Neural cell (in vitro differentiated cells): ENCODE measurements around the gene CATSPERE. TPM values are rescaled to one million over a fixed set of nuclear protein-coding genes. Genes with fewer than 3 reads are reported as not detected.
"Not testable (repeated sequence)": the region's sequence is repeated elsewhere in the genome, so short reads cannot be mapped to it uniquely, and the experiment has no call there.

ENCODE experiments used
- H2AFZ ChIP-seq: fragments of 200-600, 300-800 bp; sonication (generic), shearing (Covaris generic); 2 replicates; pipeline ENCODE4 v1.6.0; 2014; ENCODE audit warnings: low read depth, mild to moderate bottlenecking, antibody characterized with exemption, low read length, moderate library complexity
- H3F3A ChIP-seq: fragments of 200-600 bp; shearing (Covaris generic); 2 replicates; pipeline ENCODE4 v1.6.1; 2016; ENCODE audit warnings: mild to moderate bottlenecking, moderate library complexity, mixed read lengths, antibody characterized with exemption, low read length; ENCODE audit not compliant: insufficient read depth, poor library complexity, severe bottlenecking
- H3K27ac ChIP-seq: fragments of 200-600, 300-800 bp; sonication (generic), shearing (Covaris generic); 2 replicates; pipeline ENCODE4 v1.5.1; 2014; ENCODE audit warnings: mild to moderate bottlenecking, low read length, moderate library complexity
- H3K27me3 ChIP-seq: fragments of 300-800, 200-600 bp; sonication (generic), shearing (Covaris generic); 2 replicates; pipeline ENCODE4 v1.6.0; 2014; ENCODE audit warnings: mild to moderate bottlenecking, low read depth, low read length, moderate library complexity; ENCODE audit not compliant: insufficient read depth
- H3K36me3 ChIP-seq: fragments of 300-800, 200-600 bp; sonication (generic), shearing (Covaris generic); 2 replicates; pipeline ENCODE4 v1.5.1; 2014; ENCODE audit warnings: mild to moderate bottlenecking, antibody characterized with exemption, low read length, moderate library complexity; ENCODE audit not compliant: insufficient read depth
- H3K4me2 ChIP-seq: fragments of 300-800, 200-600 bp; sonication (generic), shearing (Covaris generic); 2 replicates; pipeline ENCODE4 v1.6.0; 2014; ENCODE audit warnings: mild to moderate bottlenecking, low read length
- H3K4me3 ChIP-seq: fragments of 300-800, 200-600 bp; sonication (generic), shearing (Covaris generic); 2 replicates; pipeline ENCODE4 v1.5.1; 2014; ENCODE audit warnings: mild to moderate bottlenecking, low read length, moderate library complexity
- H3K79me2 ChIP-seq: fragments of 200-600 bp; shearing (Covaris generic); replicated peaks from 2 replicates; pipeline ENCODE4 v1.6.0; 2014; ENCODE audit warnings: mild to moderate bottlenecking, low read length, moderate library complexity; ENCODE audit not compliant: insufficient read depth
- H3K9ac ChIP-seq: fragments of 300-800, 200-600 bp; sonication (generic), shearing (Covaris generic); 2 replicates; pipeline ENCODE4 v1.6.1; 2016; ENCODE audit warnings: mild to moderate bottlenecking, low read length, mixed read lengths
- H3K9me2 ChIP-seq: fragments of 200-600 bp; shearing (Covaris generic); 2 replicates; pipeline ENCODE4 v1.6.1; 2016; ENCODE audit warnings: mild to moderate bottlenecking, low read length, mixed read lengths; ENCODE audit not compliant: insufficient read depth
- H3K9me3 ChIP-seq: fragments of 200-600, 300-800 bp; sonication (generic), shearing (Covaris generic); 2 replicates; pipeline ENCODE4 v1.6.1; 2016; ENCODE audit warnings: mild to moderate bottlenecking, mixed run types, low read length, moderate library complexity, mixed read lengths
- H4K20me1 ChIP-seq: fragments of 200-600 bp; shearing (Covaris generic); 2 replicates; pipeline ENCODE4 v1.6.1; 2016; ENCODE audit warnings: mild to moderate bottlenecking, mixed run types; ENCODE audit not compliant: insufficient read depth
- EP300 ChIP-seq: fragments of 450-650 bp; conservative IDR thresholded peaks from 2 replicates; pipeline ENCODE4 v1.6.1; 2014; ENCODE audit warnings: antibody characterized with exemption, mild to moderate bottlenecking, moderate library complexity; ENCODE audit not compliant: poor library complexity, severe bottlenecking
- EZH2 ChIP-seq: fragments of 200-600, 300-800 bp; shearing (Covaris generic), sonication (generic); IDR thresholded peaks from 2 replicates; pipeline ENCODE4 v1.6.1; 2014; ENCODE audit warnings: antibody characterized with exemption, low read length, borderline replicate concordance, mild to moderate bottlenecking; ENCODE audit not compliant: insufficient read depth, poor library complexity, severe bottlenecking
- POLR2AphosphoS5 ChIP-seq: IDR thresholded peaks from 2 replicates; pipeline ENCODE4 v1.6.1; 2012
- RAD21 ChIP-seq: fragments of 450-650 bp; conservative IDR thresholded peaks from 2 replicates; pipeline ENCODE4 v1.6.1; 2014; ENCODE audit warnings: antibody characterized with exemption, mild to moderate bottlenecking, moderate library complexity
- SMC3 ChIP-seq: fragments of 450-650 bp; conservative IDR thresholded peaks from 2 replicates; pipeline ENCODE4 v1.6.1; 2014; ENCODE audit warnings: antibody characterized with exemption, mild to moderate bottlenecking, moderate library complexity; ENCODE audit not compliant: poor library complexity
- TAF1 ChIP-seq: IDR thresholded peaks from 2 replicates; pipeline ENCODE4 v1.6.1; 2012; ENCODE audit warnings: low read depth
- polyA plus RNA-seq: library from polyadenylated mRNA; depleted of rRNA; stranded (reverse); fragments of >200 nt; gene quantifications from 2 replicates; pipeline ENCODE4 v1.2.3, GENCODE V29; 2014
- TF ChIP-seq, protein P1 (sequence below): fragments of 450-650 bp; IDR thresholded peaks from 2 replicates; pipeline ENCODE4 v1.5.1; 2014; ENCODE audit warnings: antibody characterized with exemption, mild to moderate bottlenecking, moderate library complexity; ENCODE audit not compliant: poor library complexity, severe bottlenecking
- TF ChIP-seq, protein P2 (sequence below): IDR thresholded peaks from 2 replicates; pipeline ENCODE4 v1.6.1; 2012; ENCODE audit warnings: borderline replicate concordance

CATSPERE gene
- polyA plus RNA-seq, 1 donor from 2014 or later = 5.6 TPM

DNA sequence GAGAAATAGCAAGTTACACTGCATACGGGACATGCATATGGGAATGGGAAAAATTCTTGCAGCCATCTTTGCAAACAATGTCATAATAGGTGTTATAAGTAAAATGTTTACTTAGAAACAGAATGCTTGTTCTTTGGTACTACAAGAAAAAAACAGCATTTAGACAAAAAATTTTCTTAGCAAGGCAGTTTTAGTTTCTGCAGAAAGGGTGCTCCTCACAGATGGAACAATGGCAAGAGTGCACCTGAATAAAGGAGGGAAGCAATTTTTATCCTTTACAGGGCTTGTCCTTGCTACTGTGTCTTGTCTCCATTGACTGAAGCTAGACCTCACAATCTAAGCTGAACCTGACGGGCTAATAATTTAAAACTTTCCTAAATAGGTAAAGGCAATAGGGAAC is 112.7 kb downstream of the CATSPERE start:
- Histone ChIP-seq H3K27me3 (no peaks in the 10 kb centered on the region), H3K4me3 (no peak overlapping the region), H3K79me2 (no peaks in the 10 kb centered on the region), H3K9me2 (no peaks in the 10 kb centered on the region), H2AFZ (no peak overlapping the region), H3K27ac (no peak overlapping the region), H3K4me2 (no peak overlapping the region), H4K20me1 (no peaks in the 10 kb centered on the region), H3K9me3 (no peaks in the 10 kb centered on the region), H3F3A (no peaks in the 10 kb centered on the region), H3K36me3 (no peaks in the 10 kb centered on the region), H3K9ac (no peak overlapping the region)
- no peak for TF ChIP-seq POLR2AphosphoS5
- TF ChIP-seq, protein P1, sequence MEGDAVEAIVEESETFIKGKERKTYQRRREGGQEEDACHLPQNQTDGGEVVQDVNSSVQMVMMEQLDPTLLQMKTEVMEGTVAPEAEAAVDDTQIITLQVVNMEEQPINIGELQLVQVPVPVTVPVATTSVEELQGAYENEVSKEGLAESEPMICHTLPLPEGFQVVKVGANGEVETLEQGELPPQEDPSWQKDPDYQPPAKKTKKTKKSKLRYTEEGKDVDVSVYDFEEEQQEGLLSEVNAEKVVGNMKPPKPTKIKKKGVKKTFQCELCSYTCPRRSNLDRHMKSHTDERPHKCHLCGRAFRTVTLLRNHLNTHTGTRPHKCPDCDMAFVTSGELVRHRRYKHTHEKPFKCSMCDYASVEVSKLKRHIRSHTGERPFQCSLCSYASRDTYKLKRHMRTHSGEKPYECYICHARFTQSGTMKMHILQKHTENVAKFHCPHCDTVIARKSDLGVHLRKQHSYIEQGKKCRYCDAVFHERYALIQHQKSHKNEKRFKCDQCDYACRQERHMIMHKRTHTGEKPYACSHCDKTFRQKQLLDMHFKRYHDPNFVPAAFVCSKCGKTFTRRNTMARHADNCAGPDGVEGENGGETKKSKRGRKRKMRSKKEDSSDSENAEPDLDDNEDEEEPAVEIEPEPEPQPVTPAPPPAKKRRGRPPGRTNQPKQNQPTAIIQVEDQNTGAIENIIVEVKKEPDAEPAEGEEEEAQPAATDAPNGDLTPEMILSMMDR = no peak
- no peak for TF ChIP-seq EP300
- TF ChIP-seq, protein P2, sequence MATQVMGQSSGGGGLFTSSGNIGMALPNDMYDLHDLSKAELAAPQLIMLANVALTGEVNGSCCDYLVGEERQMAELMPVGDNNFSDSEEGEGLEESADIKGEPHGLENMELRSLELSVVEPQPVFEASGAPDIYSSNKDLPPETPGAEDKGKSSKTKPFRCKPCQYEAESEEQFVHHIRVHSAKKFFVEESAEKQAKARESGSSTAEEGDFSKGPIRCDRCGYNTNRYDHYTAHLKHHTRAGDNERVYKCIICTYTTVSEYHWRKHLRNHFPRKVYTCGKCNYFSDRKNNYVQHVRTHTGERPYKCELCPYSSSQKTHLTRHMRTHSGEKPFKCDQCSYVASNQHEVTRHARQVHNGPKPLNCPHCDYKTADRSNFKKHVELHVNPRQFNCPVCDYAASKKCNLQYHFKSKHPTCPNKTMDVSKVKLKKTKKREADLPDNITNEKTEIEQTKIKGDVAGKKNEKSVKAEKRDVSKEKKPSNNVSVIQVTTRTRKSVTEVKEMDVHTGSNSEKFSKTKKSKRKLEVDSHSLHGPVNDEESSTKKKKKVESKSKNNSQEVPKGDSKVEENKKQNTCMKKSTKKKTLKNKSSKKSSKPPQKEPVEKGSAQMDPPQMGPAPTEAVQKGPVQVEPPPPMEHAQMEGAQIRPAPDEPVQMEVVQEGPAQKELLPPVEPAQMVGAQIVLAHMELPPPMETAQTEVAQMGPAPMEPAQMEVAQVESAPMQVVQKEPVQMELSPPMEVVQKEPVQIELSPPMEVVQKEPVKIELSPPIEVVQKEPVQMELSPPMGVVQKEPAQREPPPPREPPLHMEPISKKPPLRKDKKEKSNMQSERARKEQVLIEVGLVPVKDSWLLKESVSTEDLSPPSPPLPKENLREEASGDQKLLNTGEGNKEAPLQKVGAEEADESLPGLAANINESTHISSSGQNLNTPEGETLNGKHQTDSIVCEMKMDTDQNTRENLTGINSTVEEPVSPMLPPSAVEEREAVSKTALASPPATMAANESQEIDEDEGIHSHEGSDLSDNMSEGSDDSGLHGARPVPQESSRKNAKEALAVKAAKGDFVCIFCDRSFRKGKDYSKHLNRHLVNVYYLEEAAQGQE = no peak
- no peak for TF ChIP-seq SMC3
- TF ChIP-seq TAF1 = no peak

GRCh38 chr1:244576259-244576892 is 115.3 kb downstream of the CATSPERE start:
- H3K9ac ChIP-seq = no peak overlapping the region
- no peaks in the 10 kb centered on the region for H3K9me3 ChIP-seq
- H3K9me2 ChIP-seq = no peaks in the 10 kb centered on the region
- no peak overlapping the region for H2AFZ ChIP-seq
- no peaks in the 10 kb centered on the region for H3K27me3 ChIP-seq
- H3F3A ChIP-seq = no peaks in the 10 kb centered on the region
- no peaks in the 10 kb centered on the region for H3K79me2 ChIP-seq
- H3K4me3 ChIP-seq = no peak overlapping the region
- TF ChIP-seq TAF1 = no peak
- TF ChIP-seq RAD21 = no peak
- no peak for TF ChIP-seq EZH2
- no peak overlapping the region for H3K4me2 ChIP-seq
- no peaks in the 10 kb centered on the region for H4K20me1 ChIP-seq
- no peaks in the 10 kb centered on the region for H3K36me3 ChIP-seq
- no peak overlapping the region for H3K27ac ChIP-seq

DNA sequence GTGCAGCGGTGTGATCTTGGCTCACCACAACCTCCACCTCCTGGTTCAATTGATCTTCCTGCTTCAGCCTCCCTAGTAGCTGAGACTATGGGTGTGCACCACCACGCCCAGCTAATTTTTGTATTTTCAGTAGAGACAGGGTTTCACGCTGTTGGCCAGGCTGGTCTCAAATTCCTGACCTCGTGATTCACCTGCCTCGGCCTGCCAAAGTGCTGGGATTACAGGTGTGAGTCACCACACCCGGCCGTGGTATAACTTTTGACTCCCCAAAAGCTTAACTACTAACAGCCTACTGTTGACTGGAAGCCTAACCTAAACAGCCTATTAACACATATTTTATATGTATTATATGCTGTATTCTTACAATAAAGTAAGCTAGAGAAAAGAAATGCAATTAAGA is 117.1 kb downstream of the CATSPERE start:
- H3K27me3 ChIP-seq, H3K4me2 ChIP-seq, H3K4me3 ChIP-seq, H4K20me1 ChIP-seq, H3K9me2 ChIP-seq, H3K9ac ChIP-seq, H3F3A ChIP-seq, H3K36me3 ChIP-seq, H3K9me3 ChIP-seq, H3K27ac ChIP-seq, H2AFZ ChIP-seq, H3K79me2 ChIP-seq: not testable (repeated sequence)
